ENCODE results near the gene MAML3.

MAML3 gene

GRCh38 chr4:139859876-139860275 lies 294.1 kb downstream of the MAML3 start:
- FAIRE-seq (no peak), DNase-seq (ENCODE audit: insufficient read length, low spot score) (no peak)
- TF ChIP-seq CTCF (IDR thresholded peaks at IDR 0.05; ENCODE audit: insufficient read depth, missing control alignments), result no peak

GRCh38 chr4:139858436-139859205 lies 295.4 kb downstream of the MAML3 start:
- DNase-seq (ENCODE audit: insufficient read length, low spot score), result no peak
- no peak for FAIRE-seq
- no peak for TF ChIP-seq CTCF (IDR thresholded peaks at IDR 0.05; ENCODE audit: insufficient read depth, missing control alignments)

- no peak for TF ChIP-seq CTCF (IDR thresholded peaks at IDR 0.05; ENCODE audit: insufficient read depth, missing control alignments)
- FAIRE-seq, result peak; percentile 56
- DNase-seq (ENCODE audit: insufficient read length, low spot score), result no peak
Measured at GRCh38 chr4:139857977-139858376, 296.0 kb downstream of the MAML3 start.

- DNase-seq (ENCODE audit: insufficient read length, low spot score), result no peak
- FAIRE-seq, result peak; percentile 73
- TF ChIP-seq CTCF (IDR thresholded peaks at IDR 0.05; ENCODE audit: insufficient read depth, missing control alignments), result no peak
Measured at GRCh38 chr4:139857021-139857420, 297.0 kb downstream of the MAML3 start.

- DNase-seq (ENCODE audit: insufficient read length, low spot score) (no peak), FAIRE-seq (no peak)
- no peak for TF ChIP-seq CTCF (IDR thresholded peaks at IDR 0.05; ENCODE audit: insufficient read depth, missing control alignments)
Measured at GRCh38 chr4:139854668-139855403, 299.1 kb downstream of the MAML3 start.

GRCh38 chr4:139853309-139853708 lies 300.7 kb downstream of the MAML3 start:
- DNase-seq (ENCODE audit: insufficient read length, low spot score), result no peak
- FAIRE-seq, result peak; percentile 86
- no peak for TF ChIP-seq CTCF (IDR thresholded peaks at IDR 0.05; ENCODE audit: insufficient read depth, missing control alignments)
